Sigmoid colon (tissue), 3 donors: ENCODE measurements around the gene ADGRG3.

ENCODE experiments used
- POLR2A ChIP-seq, 2 donors: fragments of 450-650 bp; IDR thresholded peaks; one replicate each; pipeline ENCODE4 v1.6.1; 2016; ENCODE audit warnings: antibody characterized with exemption in 2 of 2, mild to moderate bottlenecking in 2 of 2, moderate library complexity in 2 of 2
- TF ChIP-seq, protein P1 (sequence below), 4 experiments: fragments of 450-650 bp in 3 of 4; fragments of 200-600 bp in 1 of 4; IDR thresholded peaks; one replicate each; pipeline ENCODE4 v1.5.1; 2016 to 2019; ENCODE audit warnings: antibody characterized with exemption in 4 of 4, mild to moderate bottlenecking in 3 of 4, moderate library complexity in 2 of 4

DNA sequence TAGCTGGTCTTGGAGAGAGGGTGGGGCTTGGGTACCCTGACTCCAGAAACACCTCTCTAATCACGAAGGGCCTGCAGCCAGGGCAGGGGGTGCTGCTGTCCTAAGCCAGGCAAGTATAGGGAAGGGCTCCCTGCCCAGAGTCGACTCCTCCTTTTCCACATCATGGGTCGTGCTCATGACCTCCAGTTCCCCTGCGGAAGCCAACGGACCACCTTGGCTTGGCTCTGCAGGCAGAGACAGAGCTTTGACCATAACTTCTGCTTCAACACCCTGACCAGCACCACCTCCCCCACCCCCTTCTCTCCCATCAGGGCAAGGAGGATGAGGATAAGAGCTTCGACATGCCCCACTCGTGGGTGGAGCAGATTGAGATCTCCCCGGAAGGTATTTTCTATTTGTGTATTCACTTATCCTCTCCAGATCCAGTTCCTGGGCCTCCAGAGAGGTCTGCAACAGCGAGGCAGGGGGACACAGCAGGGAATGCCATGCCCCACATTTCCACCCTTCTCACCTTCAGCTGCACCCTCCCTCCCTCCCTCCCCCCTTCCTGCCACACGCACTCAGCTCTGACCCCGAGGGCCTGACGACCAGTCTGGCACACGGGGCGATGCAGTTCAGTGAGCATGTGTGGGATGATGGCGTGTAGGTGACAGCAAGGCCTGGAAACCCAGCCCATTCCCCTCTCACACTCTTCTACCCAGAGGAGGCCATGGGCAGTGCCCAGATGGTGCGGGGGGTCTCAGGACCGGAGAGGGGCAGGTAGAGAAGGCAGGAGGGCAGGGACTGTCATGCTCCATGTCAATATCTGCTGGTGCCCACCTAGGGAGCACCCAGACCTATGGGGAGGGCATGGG is 53.5 kb downstream of the ADGRG3 start:
- no peak for TF ChIP-seq POLR2A (IDR thresholded peaks at IDR 0.05)
- TF ChIP-seq, protein P1, sequence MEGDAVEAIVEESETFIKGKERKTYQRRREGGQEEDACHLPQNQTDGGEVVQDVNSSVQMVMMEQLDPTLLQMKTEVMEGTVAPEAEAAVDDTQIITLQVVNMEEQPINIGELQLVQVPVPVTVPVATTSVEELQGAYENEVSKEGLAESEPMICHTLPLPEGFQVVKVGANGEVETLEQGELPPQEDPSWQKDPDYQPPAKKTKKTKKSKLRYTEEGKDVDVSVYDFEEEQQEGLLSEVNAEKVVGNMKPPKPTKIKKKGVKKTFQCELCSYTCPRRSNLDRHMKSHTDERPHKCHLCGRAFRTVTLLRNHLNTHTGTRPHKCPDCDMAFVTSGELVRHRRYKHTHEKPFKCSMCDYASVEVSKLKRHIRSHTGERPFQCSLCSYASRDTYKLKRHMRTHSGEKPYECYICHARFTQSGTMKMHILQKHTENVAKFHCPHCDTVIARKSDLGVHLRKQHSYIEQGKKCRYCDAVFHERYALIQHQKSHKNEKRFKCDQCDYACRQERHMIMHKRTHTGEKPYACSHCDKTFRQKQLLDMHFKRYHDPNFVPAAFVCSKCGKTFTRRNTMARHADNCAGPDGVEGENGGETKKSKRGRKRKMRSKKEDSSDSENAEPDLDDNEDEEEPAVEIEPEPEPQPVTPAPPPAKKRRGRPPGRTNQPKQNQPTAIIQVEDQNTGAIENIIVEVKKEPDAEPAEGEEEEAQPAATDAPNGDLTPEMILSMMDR (IDR thresholded peaks at IDR 0.05): no peak
